Fibroblast of pulmonary artery (primary cell): ENCODE results near the gene SCAMP3.
"Not testable (repeated sequence)": the region's sequence is repeated elsewhere in the genome, so short reads cannot be mapped to it uniquely, and the experiment has no call there.

Experiments used
- DNase-seq: peaks from one replicate; pipeline ENCODE4 v3.0.0-alpha.2; 2010; ENCODE audit warnings: low read depth
- H3K4me3 ChIP-seq: replicated peaks from 2 replicates; pipeline ENCODE4 v1.5.1; 2011; ENCODE audit warnings: low read depth, mild to moderate bottlenecking, control low read depth, low read length, moderate library complexity
- CTCF ChIP-seq: IDR thresholded peaks from 2 replicates; pipeline ENCODE4 v1.5.1; 2011; ENCODE audit warnings: mild to moderate bottlenecking, control low read depth, low read length, inconsistent platforms; ENCODE audit errors: missing control alignments

Gene SCAMP3

GRCh38 chr1:155295183-155295941 lies 33.2 kb upstream of the SCAMP3 start:
- no peak overlapping the region for H3K4me3 ChIP-seq
- DNase-seq = no peak
- no peak for TF ChIP-seq CTCF

- no peak for DNase-seq
- no peak for TF ChIP-seq CTCF
- no peak overlapping the region for H3K4me3 ChIP-seq
These were observed 32.5 kb upstream of the SCAMP3 start for GRCh38 chr1:155294520-155295182.

- DNase-seq = no peak
- TF ChIP-seq CTCF = no peak
- H3K4me3 ChIP-seq = no peak overlapping the region
These were observed 31.1 kb upstream of the SCAMP3 start for GRCh38 chr1:155293086-155293749.

- H3K4me3 ChIP-seq, DNase-seq: not testable (repeated sequence)
These were observed 28.8 kb upstream of the SCAMP3 start for GRCh38 chr1:155291006-155291405.

GRCh38 chr1:155287987-155288543 lies 25.9 kb upstream of the SCAMP3 start:
- no peak for TF ChIP-seq CTCF
- H3K4me3 ChIP-seq = no peak overlapping the region
- DNase-seq = no peak

GRCh38 chr1:155286544-155286943 lies 24.4 kb upstream of the SCAMP3 start:
- no peak for TF ChIP-seq CTCF
- no peak overlapping the region for H3K4me3 ChIP-seq
- no peak for DNase-seq

GRCh38 chr1:155285631-155286044 lies 23.5 kb upstream of the SCAMP3 start:
- DNase-seq = no peak
- TF ChIP-seq CTCF = no peak
- no peak overlapping the region for H3K4me3 ChIP-seq
